T47D (cell line): ENCODE data around the gene ANKFY1.
"Not testable (repeated sequence)": the region's sequence is repeated elsewhere in the genome, so short reads cannot be mapped to it uniquely, and the experiment has no call there.

Experiments used
- DNase-seq, 2 experiments: peaks; one replicate each; pipeline versions ENCODE4 v3.0.0 to v3.0.0-alpha.2; 2011 to 2012; ENCODE audit warnings: low read depth in 1 of 2, low spot score in 1 of 2
- JUND ChIP-seq: IDR thresholded peaks from 2 replicates; pipeline ENCODE4 v1.6.1; 2012; ENCODE audit warnings: low read depth
- in situ Hi-C: cut with HindIII; loops from 2 replicates; pipeline ENCODE4 v1.10.0; 2016; ENCODE audit warnings: low sequenced_read_pairs, low pct_unique_long_range_greater_than_20kb

Gene ANKFY1

GRCh38 chr17:4154201-4154600 lies 109.6 kb downstream of the ANKFY1 start:
- in situ Hi-C loops: no loop called here
- no peak for TF ChIP-seq JUND
- no peak for DNase-seq

GRCh38 chr17:4152471-4152870 lies 111.3 kb downstream of the ANKFY1 start:
- no peak for DNase-seq
- in situ Hi-C loops: no loop called here

GRCh38 chr17:4150096-4150495 lies 113.7 kb downstream of the ANKFY1 start:
- in situ Hi-C loops: no loop called here
- no peak for DNase-seq
- TF ChIP-seq JUND: no peak

More at GRCh38 chr17:4152471-4152870, 111.3 kb downstream of the ANKFY1 start:
- no peak for TF ChIP-seq JUND

GRCh38 chr17:4148611-4149308 lies 115.0 kb downstream of the ANKFY1 start:
- in situ Hi-C loops: no loop called here
- no peak for TF ChIP-seq JUND
- DNase-seq: no peak

- in situ Hi-C loops: no loop called here
- TF ChIP-seq JUND: no peak
- no peak for DNase-seq
These were observed 115.9 kb downstream of the ANKFY1 start for GRCh38 chr17:4147751-4148310.

- DNase-seq: no peak
- in situ Hi-C loops: no loop called here
These were observed 117.1 kb downstream of the ANKFY1 start for GRCh38 chr17:4146641-4147040.

GRCh38 chr17:4144422-4144747 lies 119.4 kb downstream of the ANKFY1 start:
- no peak for TF ChIP-seq JUND
- in situ Hi-C loops: no loop called here
- DNase-seq: no peak

More at GRCh38 chr17:4146641-4147040, 117.1 kb downstream of the ANKFY1 start:
- TF ChIP-seq JUND: no peak

GRCh38 chr17:4143563-4144421 lies 120.0 kb downstream of the ANKFY1 start:
- peak; percentile 58 to 91 for DNase-seq
- in situ Hi-C loops: no loop called here
- no peak for TF ChIP-seq JUND

- no peak for TF ChIP-seq JUND
- DNase-seq: no peak
- in situ Hi-C loops: no loop called here
These were observed 121.5 kb downstream of the ANKFY1 start for GRCh38 chr17:4142107-4142900.

- DNase-seq: no peak
- in situ Hi-C loops: no loop called here
- no peak for TF ChIP-seq JUND
These were observed 123.7 kb downstream of the ANKFY1 start for GRCh38 chr17:4140125-4140524.

- DNase-seq, in situ Hi-C loops: not testable (repeated sequence)
These were observed 124.8 kb downstream of the ANKFY1 start for GRCh38 chr17:4138906-4139526.

- in situ Hi-C loops: no loop called here
- DNase-seq: peak in 1 of 2 experiments; percentile 41
These were observed 127.4 kb downstream of the ANKFY1 start for GRCh38 chr17:4136373-4136772.

More at GRCh38 chr17:4136373-4136772, 127.4 kb downstream of the ANKFY1 start:
- TF ChIP-seq JUND: no peak
